Pancreas (tissue), 10 donors: ENCODE data around the gene STRBP. TPM values are rescaled to one million over a fixed set of nuclear protein-coding genes. Genes with fewer than 3 reads are reported as not detected.

Experiments used
- ATAC-seq, 4 donors: fragments of 200-7000 bp; cut with Tn5 transposase; one replicate each; pipeline versions ENCODE4 v1.8.0 to v1.9.1; 2020; ENCODE audit warnings: mild to moderate bottlenecking in 4 of 4, moderate library complexity in 4 of 4
- DNase-seq, 6 donors: peaks; one replicate each; pipeline ENCODE4 v3.0.0-alpha.2; 2020
- FAIRE-seq: peaks from 2 replicates; lab custom pipeline; 2012; peaks lifted over from hg19 to GRCh38; lab: Jason Lieb, UNC
- H3K27ac ChIP-seq, 4 donors: fragments of 200-600 bp; sonication (generic); 1 replicate in 3 of 4; 2 replicates in 1 of 4; pipeline versions ENCODE4 v1.5.0 to v1.8.0; 2020
- H3K27me3 ChIP-seq, 4 donors: fragments of 200-600 bp; one replicate each; pipeline ENCODE4 v1.8.0; 2021
- H3K36me3 ChIP-seq, 3 donors: fragments of 200-600 bp; sonication (generic) in 1 of 3; one replicate each; pipeline versions ENCODE4 v1.5.0 to v1.8.0; 2020 to 2021
- H3K4me1 ChIP-seq, 3 donors: fragments of 200-600 bp; one replicate each; pipeline ENCODE4 v1.8.0; 2021
- H3K4me3 ChIP-seq, 4 donors: fragments of 200-600 bp; sonication (generic) in 2 of 4; one replicate each; pipeline versions ENCODE4 v1.5.0 to v1.8.0; 2020 to 2021
- H3K9me3 ChIP-seq, 4 donors: fragments of 200-600 bp; one replicate each; pipeline ENCODE4 v1.8.0; 2021
- WGBS, 2 donors: extraction: QIAGEN DNeasy Blood & Tissue Kit; methylation state at CpG; one replicate each; pipeline ENCODE4 v1.1.7; 2013; 5-methylcytosine and 5-hydroxymethylcytosine counted together
- intact Hi-C, 3 donors: fragments of 100-400 bp; cut with DNase I; formaldehyde crosslinking; loops; one replicate each; pipeline versions ENCODE4 v1.11.1 to v1.14.2; 2022
- polyA plus RNA-seq, 2 donors: library from polyadenylated mRNA; stranded (reverse); fragments of 200-250 nt; gene quantifications; one replicate each; pipeline ENCODE4 v1.2.3, GENCODE V29; 2013
- total RNA-seq, 6 donors: library from RNA; stranded (reverse); fragmentation: NEBNext Ultra II Directional in 4 of 6; extraction: Animal tissue kit (Norgen Biotek cat#: 25700) in 4 of 6; gene quantifications; one replicate each; pipeline versions ENCODE4 v1.2.1 to v1.2.4, GENCODE V29; 2021 to 2023
- TF ChIP-seq, protein P1 (sequence below), 4 donors: fragments of 200-600 bp; sonication (generic) in 3 of 4; IDR thresholded peaks; one replicate each; pipeline versions ENCODE4 v1.5.0 to v1.8.0; 2021; ENCODE audit warnings: antibody characterized with exemption in 4 of 4
- donor health status: healthy with polysubstance abuse.
- donor health status: DM: no; HTN: no; CAD: no; lungs with moderate emphysema.
- donor health status: DM: no; HTN: no; CAD: no.
- donor health status: control.
- donor health status: control.
- donor health status: Bipolar disorder and iron deficiency.
- donor health status: DM: yes; HTN: yes; CAD: no.
- donor health status: DM: no; HTN: no; CAD: no.
- donor health status: DM: no; HTN: no; CAD: no.
- donor health status: DM: yes; HTN: yes; CAD: no.

The STRBP gene
- total RNA-seq: 10 to 100 TPM; 10.8 to 17.8 (median 13.5) TPM
- polyA plus RNA-seq: 1 to 10 TPM; 8.0 to 9.9 TPM

DNA sequence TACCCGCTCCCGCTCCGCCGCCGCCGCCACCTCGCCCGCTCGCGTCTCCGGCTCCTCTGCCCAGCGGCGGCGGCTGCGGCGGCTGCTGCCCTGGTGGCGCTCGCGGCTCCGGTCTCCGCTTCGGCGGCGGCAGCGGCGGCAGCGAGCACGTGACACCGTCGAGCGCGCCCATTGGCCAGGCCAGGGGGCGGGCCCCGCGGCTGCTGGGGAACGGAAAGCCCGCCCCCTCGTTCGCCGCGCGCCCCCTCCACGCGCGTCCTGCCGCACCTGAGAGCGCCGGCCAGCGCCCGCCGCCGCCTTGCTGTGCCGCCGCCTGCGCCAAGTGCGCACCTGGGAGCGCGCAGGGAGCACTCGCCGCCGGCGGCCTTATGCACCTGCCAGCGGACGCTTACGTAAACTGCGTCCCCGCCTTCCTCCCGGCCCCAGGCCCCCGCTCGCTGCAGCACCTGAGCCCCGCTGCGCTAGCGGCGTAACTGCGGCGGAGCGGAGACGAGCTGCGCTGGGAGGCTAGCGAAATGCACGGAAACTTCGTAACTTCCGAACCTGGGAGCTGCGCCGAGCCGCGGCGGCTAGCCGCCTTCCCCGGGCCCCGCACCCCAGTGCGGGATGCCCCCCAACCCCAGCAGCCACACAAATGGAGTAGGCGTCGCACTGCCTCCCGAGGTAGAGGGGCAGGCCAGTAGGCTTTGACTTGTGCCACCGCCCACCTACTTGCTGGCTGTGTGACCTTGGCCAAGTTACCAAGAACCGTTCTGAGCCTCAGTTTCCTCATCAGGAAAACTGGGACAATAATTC, at the start of gene STRBP:
TSS of gene STRBP (minus strand) at position 122 of the 795 bp plus-strand sequence. CDS start 84,452 bp downstream, outside the sequence.
- H3K27me3 ChIP-seq: no peaks in the 10 kb centered on the region
- TF ChIP-seq, protein P1, sequence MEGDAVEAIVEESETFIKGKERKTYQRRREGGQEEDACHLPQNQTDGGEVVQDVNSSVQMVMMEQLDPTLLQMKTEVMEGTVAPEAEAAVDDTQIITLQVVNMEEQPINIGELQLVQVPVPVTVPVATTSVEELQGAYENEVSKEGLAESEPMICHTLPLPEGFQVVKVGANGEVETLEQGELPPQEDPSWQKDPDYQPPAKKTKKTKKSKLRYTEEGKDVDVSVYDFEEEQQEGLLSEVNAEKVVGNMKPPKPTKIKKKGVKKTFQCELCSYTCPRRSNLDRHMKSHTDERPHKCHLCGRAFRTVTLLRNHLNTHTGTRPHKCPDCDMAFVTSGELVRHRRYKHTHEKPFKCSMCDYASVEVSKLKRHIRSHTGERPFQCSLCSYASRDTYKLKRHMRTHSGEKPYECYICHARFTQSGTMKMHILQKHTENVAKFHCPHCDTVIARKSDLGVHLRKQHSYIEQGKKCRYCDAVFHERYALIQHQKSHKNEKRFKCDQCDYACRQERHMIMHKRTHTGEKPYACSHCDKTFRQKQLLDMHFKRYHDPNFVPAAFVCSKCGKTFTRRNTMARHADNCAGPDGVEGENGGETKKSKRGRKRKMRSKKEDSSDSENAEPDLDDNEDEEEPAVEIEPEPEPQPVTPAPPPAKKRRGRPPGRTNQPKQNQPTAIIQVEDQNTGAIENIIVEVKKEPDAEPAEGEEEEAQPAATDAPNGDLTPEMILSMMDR (IDR thresholded peaks at IDR 0.05): no peak
- peak; percentile 95 to 98 (median 96) for ATAC-seq
- no peaks in the 10 kb centered on the region for H3K36me3 ChIP-seq
- H3K9me3 ChIP-seq: no peaks in the 10 kb centered on the region
- H3K4me1 ChIP-seq: no peaks in the 10 kb centered on the region
- intact Hi-C loops: no loop called here
- 1% methylated on average over 63 to 97 of the region's 97 CpGs for WGBS, 2 donors
- no peak for FAIRE-seq
- DNase-seq: peak; percentile 90 to 98 (median 97)
- peak within 1 kb of the TSS; percentile 47 to 58 (median 48) for H3K4me3 ChIP-seq
- peak within 1 kb of the TSS; percentile 59 to 87 (median 70) for H3K27ac ChIP-seq

DNA sequence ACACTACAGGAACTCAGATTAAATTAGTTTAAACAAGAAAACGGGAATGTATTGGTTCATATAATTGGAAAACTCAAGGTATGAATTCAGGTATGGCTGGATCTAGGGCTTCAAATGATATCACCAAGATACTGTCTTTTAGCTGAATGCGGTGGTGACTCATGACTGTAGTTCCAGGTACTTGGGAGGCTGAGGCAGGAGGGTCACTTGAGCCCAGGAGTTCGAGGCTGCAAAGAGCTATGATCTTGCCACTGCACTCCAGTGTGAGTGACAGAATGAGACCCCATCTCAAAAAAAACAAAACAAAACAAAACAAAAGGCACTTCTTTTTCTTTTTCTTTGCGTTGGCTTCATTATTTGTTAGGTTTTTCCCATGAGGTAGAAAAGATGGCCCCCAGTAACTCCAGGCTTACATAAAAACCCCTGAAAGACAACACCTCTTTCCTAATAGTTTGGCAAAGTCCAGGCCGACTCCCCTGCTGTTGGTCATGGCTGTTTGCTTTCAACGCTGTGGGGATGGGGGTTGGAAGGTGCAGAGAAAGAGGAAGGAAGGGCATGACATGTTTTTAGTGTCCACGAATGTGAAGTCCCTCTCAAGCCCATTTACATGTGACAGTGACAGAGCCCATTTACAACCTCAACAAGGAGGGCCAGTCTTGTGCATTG, 47.8 kb upstream of the STRBP start:
- Histone ChIP-seq H3K36me3 (no peaks in the 10 kb centered on the region), H3K27me3 (no peaks in the 10 kb centered on the region), H3K27ac (no peak overlapping the region), H3K4me3 (no peak overlapping the region), H3K4me1 (no peaks in the 10 kb centered on the region), H3K9me3 (no peaks in the 10 kb centered on the region)
- ATAC-seq (no peak), FAIRE-seq (no peak), DNase-seq (no peak)
- intact Hi-C loops: no loop called here
- TF ChIP-seq, protein P1 (IDR thresholded peaks at IDR 0.05): no peak
- 73 to 87% methylated on average over 7 of the region's 7 CpGs for WGBS, 2 donors

GRCh38 chr9:123315635-123316034, 47.2 kb upstream of the STRBP start:
- no peak for FAIRE-seq
- H3K4me3 ChIP-seq: no peak overlapping the region
- no peaks in the 10 kb centered on the region for H3K36me3 ChIP-seq
- H3K27ac ChIP-seq: no peak overlapping the region
- H3K4me1 ChIP-seq: no peaks in the 10 kb centered on the region
- no peak for ATAC-seq
- TF ChIP-seq, protein P1 (IDR thresholded peaks at IDR 0.05): no peak
- no peaks in the 10 kb centered on the region for H3K9me3 ChIP-seq
- intact Hi-C loops: no loop called here
- DNase-seq: peak in 1 of 6 donors; percentile 6
- no peaks in the 10 kb centered on the region for H3K27me3 ChIP-seq
- 79 to 83% methylated on average over 2 of the region's 2 CpGs for whole genome bisulfite sequencing, 2 donors

DNA sequence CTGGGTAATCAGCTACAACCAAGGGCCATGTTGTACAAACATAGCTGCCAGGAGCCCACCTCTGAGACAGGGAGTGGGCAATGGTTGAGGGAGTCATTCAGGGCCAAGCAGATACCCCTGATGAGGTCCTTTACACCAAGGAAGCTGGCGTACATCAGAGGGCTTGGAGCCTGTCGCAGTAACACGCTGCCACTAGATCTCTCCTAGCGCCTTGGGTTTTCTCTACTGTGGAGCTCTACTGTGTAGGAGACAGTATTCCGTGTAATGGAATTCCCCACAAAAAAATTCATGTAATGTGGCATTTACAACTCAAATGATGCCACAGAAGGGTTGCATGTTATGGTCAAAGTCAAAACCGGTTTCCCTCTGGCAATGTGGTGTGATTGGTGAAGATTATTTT, 46.2 kb upstream of the STRBP start:
- no peaks in the 10 kb centered on the region for H3K27me3 ChIP-seq
- WGBS, 2 donors: 93 to 97% methylated on average over 6 of the region's 6 CpGs
- intact Hi-C loops: no loop called here
- no peaks in the 10 kb centered on the region for H3K36me3 ChIP-seq
- ATAC-seq (no peak), DNase-seq (peak in 1 of 6 donors; percentile 5), FAIRE-seq (no peak)
- no peaks in the 10 kb centered on the region for H3K9me3 ChIP-seq
- TF ChIP-seq, protein P1 (IDR thresholded peaks at IDR 0.05): no peak
- H3K27ac ChIP-seq: no peak overlapping the region
- no peaks in the 10 kb centered on the region for H3K4me1 ChIP-seq
- H3K4me3 ChIP-seq: no peak overlapping the region
